HG03135 (cell line): ENCODE data around the gene PPP1R7.

Experiments used
- ATAC-seq: cut with Tn5 transposase; IDR thresholded peaks from one replicate; pipeline ENCODE4 v1.9.1; 2021; ENCODE audit warnings: mild to moderate bottlenecking, moderate library complexity; ENCODE audit not compliant: unreplicated experiment

The PPP1R7 gene

GRCh38 chr2:241120440-241120839 is 29.8 kb upstream of the PPP1R7 start:
- no peak for ATAC-seq

DNA sequence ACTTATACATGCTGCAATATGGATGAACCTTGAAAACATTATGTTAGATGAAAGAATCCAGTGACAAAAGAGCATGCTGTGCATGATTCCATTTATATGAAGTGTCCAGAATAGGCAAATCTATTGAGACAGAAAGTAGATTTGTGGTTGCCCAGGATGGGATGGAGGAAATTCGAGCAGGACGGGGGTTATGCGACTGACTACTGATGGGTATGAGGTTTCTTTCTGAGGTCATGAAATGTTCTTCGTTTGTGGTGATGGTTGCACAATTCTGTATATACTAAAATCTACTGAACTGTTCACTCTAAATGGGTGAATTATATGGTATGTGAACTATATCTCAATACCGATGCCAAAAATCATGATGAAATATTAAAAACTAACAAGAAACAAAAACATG is 29.3 kb upstream of the PPP1R7 start:
- ATAC-seq: no peak

- ATAC-seq: no peak
Measured at GRCh38 chr2:241122376-241123002, 27.8 kb upstream of the PPP1R7 start.

- ATAC-seq: no peak
Measured at GRCh38 chr2:241123816-241124536, 26.3 kb upstream of the PPP1R7 start.

DNA sequence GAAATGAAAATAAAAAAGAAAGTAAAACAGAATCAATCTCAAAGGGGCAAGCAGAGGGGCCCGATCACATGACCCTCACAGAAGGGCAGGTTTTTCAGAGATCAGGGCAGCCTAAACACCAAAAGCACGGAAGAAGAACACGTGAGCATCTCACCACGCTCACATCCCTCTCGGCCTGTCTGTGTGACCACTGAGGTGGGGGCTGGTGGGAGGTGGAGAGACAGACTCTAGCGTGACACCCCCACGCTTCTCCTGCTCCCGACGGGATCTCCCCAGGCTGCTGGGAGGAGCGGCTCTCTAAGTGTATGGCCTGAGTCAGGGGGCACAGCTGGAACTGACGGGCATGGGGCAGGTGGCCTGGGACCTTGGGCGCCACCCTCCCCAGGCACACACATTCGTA is 24.6 kb upstream of the PPP1R7 start:
- no peak for ATAC-seq

GRCh38 chr2:241126201-241126611 is 24.1 kb upstream of the PPP1R7 start:
- no peak for ATAC-seq

DNA sequence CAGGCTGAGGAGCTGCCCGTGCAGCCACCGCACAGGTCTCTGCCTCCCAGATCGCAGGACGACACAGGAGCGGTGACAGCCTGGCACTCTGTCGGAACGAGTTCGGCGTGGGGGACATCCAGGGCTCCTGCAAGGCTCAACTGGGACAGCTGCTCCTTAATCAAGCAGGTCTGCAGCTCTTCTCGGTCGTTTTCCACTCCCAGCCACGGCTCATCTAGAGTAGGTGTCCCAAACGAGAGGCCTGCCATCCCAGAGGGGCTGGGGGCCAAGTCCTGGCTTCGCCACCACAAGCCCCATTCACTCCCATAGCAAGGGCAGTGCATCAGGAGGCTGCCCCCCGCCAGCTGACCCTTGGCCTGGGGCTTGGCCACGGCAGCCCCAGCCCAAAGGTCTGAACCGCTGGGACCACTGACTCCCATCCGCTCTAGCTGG is 23.5 kb upstream of the PPP1R7 start:
- ATAC-seq: no peak

DNA sequence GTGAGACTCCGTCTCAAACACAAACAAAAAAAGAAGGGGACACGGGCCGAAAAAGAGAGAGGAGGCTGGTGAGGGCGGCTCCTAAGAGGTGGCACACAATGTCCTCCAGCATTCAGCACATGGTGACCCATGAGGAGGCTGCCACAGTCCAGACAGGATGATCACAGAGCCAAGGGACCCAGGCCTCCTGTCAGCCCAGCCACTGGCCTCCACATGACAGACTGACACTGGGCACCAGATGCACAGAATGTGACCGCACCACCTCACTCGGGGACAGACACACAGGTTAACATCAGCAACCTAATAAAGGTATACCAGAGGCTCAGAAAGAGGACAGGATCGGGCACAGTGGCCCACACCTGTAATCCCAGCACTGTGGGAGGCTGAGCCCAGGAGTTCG is 22.0 kb upstream of the PPP1R7 start:
- no peak for ATAC-seq

GRCh38 chr2:241129086-241129871 is 21.0 kb upstream of the PPP1R7 start:
- no peak for ATAC-seq

DNA sequence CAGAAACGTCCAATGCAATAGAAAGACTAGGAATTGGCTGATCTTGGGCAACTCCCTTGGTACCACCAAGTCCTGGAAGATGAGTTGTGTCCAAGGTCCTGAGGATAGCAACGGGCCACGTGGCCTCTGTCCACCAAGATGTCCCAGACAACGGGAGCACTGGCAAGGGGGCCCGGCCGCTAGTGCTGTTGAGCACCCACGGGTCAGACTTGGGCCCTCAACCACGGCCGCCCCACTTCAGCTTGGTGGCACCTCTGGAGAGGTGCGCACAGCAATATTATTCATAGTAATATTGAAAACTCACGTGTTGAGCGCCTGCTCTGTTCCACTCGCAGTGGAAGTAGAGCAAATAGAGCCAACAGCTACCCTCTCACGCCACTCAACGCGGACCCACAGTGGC is 20.0 kb upstream of the PPP1R7 start:
- ATAC-seq: no peak

- ATAC-seq: no peak
Measured at GRCh38 chr2:241131531-241131930, 18.7 kb upstream of the PPP1R7 start.

DNA sequence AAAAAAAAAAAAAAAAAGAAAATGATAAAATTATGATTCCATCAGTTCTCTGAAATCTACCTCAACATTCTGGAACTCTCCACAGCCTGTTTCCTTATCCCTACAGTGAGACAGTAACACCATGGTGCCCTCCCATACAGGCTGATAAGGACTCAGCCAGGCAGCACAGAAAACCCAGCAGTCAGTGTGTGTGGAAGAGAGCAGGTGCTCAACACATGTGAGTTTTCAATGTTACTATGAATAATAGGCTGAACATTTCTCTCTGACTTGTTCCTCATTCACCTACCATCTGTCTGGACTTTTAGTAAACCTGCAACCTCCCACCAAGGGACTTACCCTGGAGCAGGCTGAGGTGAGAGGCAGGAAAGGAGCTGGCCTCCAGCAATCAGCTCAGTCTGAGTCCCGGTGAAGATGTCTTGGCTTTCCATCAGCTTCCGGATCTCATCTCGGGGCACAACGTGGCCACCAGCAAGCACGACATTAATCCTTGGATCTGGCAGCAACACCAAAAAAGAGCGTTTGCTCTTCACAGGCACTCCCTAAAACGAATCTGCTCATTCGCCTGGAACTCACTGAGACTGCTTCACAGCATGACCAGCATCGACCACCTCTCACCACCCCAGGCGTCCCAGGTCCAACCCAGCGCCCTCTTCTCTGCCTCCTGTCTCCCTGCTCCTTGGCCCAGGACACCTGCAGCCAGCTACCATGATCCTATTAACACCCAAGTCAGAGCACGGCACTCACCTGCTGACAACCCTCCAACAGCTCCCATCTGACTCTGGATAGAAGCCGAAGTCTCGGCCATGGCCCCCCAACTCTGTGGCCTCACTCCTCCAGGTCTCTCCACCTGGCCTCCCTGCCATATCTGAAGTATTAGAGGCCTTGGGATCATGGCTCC is 17.5 kb upstream of the PPP1R7 start:
- ATAC-seq: no peak

DNA sequence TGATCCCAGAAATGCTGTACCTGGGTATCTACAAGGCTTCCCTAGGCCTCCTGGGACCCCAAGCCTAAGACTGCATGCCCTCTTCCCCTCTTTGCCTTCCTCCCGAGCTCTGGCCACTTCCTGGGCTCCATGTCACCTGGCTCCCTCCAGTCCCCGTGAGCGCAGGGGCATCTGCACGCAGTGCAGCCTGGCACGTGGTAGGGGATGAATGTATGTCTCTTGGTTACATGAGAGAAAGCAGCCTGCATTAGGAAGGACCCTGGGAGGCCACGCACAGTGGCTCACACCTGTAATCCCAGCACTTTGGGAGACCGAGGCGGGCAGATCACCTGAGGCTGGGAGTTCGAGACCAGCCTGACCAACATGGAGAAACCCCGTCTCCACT is 16.8 kb upstream of the PPP1R7 start:
- no peak for ATAC-seq

DNA sequence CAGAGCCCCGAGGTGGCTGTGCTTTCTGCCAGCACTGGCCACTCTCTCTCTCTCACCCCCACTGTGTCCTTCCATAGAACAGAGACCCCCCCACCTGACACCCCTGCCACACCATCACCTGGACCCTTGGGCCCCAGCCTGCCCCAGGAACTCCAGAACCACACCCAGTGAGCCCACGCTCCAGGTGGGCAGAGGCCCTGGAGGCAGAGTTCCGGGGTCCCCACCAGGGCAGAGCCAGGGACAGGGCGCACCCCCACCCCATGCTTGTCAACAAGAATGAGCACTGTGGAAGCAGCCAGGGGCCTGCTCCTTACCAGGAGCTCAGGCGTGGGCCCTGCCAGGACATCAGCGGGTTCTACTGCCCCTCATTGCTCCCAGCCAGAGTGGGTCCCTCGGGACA is 15.6 kb upstream of the PPP1R7 start:
- no peak for ATAC-seq

- ATAC-seq: no peak
Measured at GRCh38 chr2:241135737-241136136, 14.5 kb upstream of the PPP1R7 start.

DNA sequence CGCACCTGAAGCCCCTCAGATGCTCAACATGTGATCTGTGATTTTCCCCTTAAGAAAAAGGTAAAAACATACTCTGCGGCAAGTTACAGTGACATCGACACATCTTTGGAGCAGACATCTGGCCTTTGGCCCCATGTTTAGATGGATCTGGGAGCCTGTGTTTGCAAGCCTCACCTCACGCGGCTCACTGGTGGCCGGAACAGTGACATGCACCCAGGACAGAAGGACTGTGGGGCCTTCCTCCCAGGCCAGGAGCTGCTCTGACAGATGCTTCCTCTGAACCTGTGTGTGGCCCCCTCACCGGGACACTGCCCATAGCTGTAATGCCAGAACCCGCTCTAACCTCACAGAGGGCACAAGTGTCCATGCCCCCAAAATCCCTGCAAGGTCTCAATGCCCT is 14.1 kb upstream of the PPP1R7 start:
- ATAC-seq: no peak

DNA sequence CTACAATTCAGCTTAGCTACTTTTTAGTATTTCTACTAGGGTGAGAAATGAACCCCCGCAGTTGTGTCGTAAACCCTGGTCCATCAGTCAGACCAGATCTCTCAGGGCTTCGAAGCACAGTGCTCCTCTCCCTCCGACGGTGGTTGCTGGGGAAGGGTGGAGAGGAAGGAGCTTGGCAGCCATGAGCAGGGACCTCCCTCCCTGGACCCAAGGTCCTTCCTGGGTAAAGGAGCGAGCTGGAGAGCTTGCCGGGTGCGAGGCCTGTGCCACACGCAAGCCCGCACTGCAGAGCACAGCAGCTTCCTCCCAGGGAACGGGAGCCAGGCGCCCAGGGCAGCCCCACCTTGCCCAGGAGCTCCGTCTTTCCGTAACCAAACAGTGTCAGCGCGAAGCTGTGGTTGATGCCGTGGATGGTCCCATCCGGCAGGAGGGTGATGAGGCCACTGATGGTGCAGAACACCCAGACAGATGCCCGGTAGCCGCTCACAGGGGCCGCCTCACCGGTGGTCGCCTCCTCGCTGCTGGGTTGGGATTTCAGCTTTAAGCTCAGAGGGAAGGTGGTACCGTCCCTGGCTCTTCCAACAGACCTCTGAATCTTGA is 13.5 kb upstream of the PPP1R7 start:
- no peak for ATAC-seq

DNA sequence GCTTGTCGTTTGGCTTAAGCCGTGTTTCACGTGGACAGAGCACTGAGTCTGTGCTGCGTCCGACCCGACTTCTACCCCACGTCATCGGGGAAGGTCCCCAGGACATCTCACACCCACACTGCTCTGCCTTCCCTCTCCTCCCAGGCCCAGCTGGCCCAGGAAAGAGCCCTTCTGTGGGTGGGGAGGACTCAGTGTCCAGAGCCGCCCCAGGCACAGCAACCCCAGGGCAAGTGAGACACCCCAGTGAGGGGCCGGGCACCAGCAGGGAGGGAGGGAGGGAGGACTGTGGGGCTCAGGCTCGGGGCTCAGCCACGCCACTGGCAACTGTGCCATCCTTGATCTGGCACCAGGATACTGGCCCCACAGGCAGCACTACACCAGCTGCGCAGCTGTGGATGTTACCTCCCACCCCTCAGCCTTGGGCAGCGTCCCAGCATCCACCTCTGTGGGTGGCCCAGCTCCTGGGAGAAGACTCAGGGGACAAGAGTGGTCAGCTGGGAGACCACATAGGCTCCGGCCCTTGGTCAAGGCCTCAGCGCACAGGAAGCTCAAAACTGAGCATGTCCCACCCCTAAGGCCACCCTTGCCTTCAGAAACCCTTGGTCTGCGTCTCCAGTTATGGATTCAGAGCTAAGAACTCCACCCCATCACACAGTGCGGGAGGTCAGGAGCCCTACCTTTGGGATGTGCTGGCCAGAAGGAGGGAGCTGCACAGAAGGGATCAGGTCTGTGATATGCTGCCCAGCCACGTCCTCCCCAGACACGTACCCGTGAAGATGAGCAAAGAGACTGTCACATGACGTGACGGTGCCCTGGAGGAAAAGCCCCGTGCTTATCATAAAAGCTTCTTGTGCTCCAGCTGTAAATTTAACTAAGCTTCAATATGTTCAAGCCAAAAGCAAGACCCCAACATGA is 12.7 kb upstream of the PPP1R7 start:
- ATAC-seq: no peak

- ATAC-seq: no peak
Measured at GRCh38 chr2:241138471-241138870, 11.8 kb upstream of the PPP1R7 start.
